ENCODE data around the gene SPRY1.

DNA sequence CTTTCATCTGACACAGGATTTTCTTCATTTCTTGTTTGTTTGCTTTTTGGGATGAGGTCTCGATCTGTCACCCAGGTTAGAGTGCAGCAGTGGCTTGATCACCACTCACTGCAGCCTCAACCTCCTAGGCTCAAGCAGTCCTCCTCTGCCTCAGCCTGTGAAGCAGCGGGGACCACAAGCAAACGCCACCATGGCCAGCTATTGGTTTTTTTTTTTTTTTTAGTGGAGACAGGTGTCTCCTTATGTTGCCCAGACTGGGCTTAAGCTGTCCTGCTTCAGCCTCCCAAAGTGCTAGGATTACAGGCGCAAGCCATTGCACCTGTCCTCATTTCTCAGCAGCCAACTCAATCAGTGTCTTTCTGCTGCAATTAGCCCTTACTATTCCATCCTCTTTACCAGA, 10.3 kb downstream of the SPRY1 start:
- TF ChIP-seq, protein P1, sequence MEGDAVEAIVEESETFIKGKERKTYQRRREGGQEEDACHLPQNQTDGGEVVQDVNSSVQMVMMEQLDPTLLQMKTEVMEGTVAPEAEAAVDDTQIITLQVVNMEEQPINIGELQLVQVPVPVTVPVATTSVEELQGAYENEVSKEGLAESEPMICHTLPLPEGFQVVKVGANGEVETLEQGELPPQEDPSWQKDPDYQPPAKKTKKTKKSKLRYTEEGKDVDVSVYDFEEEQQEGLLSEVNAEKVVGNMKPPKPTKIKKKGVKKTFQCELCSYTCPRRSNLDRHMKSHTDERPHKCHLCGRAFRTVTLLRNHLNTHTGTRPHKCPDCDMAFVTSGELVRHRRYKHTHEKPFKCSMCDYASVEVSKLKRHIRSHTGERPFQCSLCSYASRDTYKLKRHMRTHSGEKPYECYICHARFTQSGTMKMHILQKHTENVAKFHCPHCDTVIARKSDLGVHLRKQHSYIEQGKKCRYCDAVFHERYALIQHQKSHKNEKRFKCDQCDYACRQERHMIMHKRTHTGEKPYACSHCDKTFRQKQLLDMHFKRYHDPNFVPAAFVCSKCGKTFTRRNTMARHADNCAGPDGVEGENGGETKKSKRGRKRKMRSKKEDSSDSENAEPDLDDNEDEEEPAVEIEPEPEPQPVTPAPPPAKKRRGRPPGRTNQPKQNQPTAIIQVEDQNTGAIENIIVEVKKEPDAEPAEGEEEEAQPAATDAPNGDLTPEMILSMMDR (IDR thresholded peaks at IDR 0.05 in 4 of 5, conservative IDR thresholded peaks at IDR 0.05 in 1 of 5), result no peak
- TF ChIP-seq POLR2A (IDR thresholded peaks at IDR 0.05), result no peak
